Cardiac muscle cell (in vitro differentiated cells and primary cell): ENCODE measurements around the gene AOPEP. TPM values are rescaled to one million over a fixed set of nuclear protein-coding genes. Genes with fewer than 3 reads are reported as not detected.

Experiments used
- DNase-seq, 2 donors: peaks; one replicate each; pipeline versions ENCODE4 v3.0.0 to v3.0.0-alpha.2; 2010 to 2017; ENCODE audit warnings: low read depth in 1 of 2, low spot score in 1 of 2
- H3K27ac ChIP-seq: fragments of 200-600 bp; sonication (generic); 2 replicates; pipeline ENCODE4 v1.5.1; 2016
- H3K27me3 ChIP-seq: fragments of 200-600 bp; sonication (generic); 2 replicates; pipeline ENCODE4 v1.6.0; 2016; ENCODE audit warnings: control low read depth
- H3K36me3 ChIP-seq: fragments of 200-600 bp; sonication (generic); 2 replicates; pipeline ENCODE4 v1.5.1; 2016; ENCODE audit warnings: control low read depth
- H3K4me1 ChIP-seq: fragments of 200-600 bp; sonication (generic); 2 replicates; pipeline ENCODE4 v1.8.1; 2017; ENCODE audit warnings: low read depth, mild to moderate bottlenecking, mixed run types
- H3K4me3 ChIP-seq: fragments of 200-600 bp; sonication (generic); 2 replicates; pipeline ENCODE4 v1.5.1; 2016; ENCODE audit warnings: mild to moderate bottlenecking
- H3K9me3 ChIP-seq: fragments of 200-600 bp; sonication (generic); 2 replicates; pipeline ENCODE4 v1.5.1; 2017; ENCODE audit warnings: low read depth, mild to moderate bottlenecking, control low read depth
- polyA plus RNA-seq: library from polyadenylated mRNA; unstranded; fragments of >200 nt; fragmentation: Nextera tagmentation; extraction: Ambion mirVana; gene quantifications from 2 replicates; pipeline ENCODE4 v1.2.1, GENCODE V29; 2016
- total RNA-seq: library from RNA; depleted of rRNA; stranded (reverse); fragments of >200 nt; gene quantifications from 2 replicates; pipeline ENCODE4 v1.2.3, GENCODE V29; 2016
- TF ChIP-seq, protein P1 (sequence below): IDR thresholded peaks from 2 replicates; pipeline ENCODE4 v1.5.1; 2012; ENCODE audit warnings: low read depth, mild to moderate bottlenecking, low read length

Gene AOPEP
- total and polyA plus RNA-seq, 2 experiments from 2014 or later = 46.8 to 88.7 TPM

DNA sequence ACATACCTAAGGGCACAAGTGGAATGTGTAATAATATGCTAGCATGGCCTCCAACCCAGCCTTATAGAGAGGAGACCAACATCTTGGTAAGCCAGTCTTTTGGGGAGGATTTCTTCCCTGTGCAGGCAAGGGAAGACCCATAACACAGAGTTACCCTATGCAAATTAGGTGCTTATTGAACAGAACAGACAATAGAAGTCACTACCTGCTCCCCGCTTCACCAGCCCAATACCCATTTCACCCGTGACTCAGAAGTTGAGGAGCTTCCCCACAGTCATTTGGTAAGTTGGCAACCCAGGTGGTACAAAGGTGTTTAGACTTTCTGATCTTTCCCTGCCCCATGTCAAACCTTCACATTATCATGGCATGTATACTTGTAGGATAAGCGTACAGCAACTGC is 44.6 kb downstream of the AOPEP start:
- H3K36me3 ChIP-seq = no peaks in the 10 kb centered on the region

DNA sequence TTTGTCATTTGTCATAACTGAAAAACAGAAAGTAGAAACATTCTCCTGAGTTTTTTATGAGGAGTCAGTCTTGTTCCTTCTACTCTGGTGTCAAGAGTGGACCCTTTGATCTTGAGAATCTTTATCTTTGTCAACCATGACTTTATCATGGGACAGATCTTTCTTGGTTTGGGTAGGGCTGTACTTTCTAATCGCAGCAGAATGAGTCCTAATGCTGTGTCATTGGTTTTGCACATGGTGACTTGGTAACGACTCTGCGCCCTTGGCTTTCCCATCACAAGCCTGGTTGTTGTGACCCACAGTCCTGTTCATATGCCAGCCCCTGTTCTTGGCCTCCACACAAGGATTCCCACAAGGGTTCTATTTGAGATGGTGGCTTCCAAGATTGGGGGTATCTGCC is 45.6 kb downstream of the AOPEP start:
- no peak for DNase-seq
- no peak overlapping the region for H3K4me3 ChIP-seq
- H3K27ac ChIP-seq = no peak overlapping the region
- H3K4me1 ChIP-seq = no peaks in the 10 kb centered on the region
- H3K27me3 ChIP-seq = no peaks in the 10 kb centered on the region
- no peaks in the 10 kb centered on the region for H3K36me3 ChIP-seq
- TF ChIP-seq, protein P1, sequence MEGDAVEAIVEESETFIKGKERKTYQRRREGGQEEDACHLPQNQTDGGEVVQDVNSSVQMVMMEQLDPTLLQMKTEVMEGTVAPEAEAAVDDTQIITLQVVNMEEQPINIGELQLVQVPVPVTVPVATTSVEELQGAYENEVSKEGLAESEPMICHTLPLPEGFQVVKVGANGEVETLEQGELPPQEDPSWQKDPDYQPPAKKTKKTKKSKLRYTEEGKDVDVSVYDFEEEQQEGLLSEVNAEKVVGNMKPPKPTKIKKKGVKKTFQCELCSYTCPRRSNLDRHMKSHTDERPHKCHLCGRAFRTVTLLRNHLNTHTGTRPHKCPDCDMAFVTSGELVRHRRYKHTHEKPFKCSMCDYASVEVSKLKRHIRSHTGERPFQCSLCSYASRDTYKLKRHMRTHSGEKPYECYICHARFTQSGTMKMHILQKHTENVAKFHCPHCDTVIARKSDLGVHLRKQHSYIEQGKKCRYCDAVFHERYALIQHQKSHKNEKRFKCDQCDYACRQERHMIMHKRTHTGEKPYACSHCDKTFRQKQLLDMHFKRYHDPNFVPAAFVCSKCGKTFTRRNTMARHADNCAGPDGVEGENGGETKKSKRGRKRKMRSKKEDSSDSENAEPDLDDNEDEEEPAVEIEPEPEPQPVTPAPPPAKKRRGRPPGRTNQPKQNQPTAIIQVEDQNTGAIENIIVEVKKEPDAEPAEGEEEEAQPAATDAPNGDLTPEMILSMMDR = no peak
- H3K9me3 ChIP-seq = no peaks in the 10 kb centered on the region

More for the DNA sequence above, 44.6 kb downstream of the AOPEP start:
- H3K27ac ChIP-seq = no peak overlapping the region
- H3K9me3 ChIP-seq = no peaks in the 10 kb centered on the region
- TF ChIP-seq, protein P1 = no peak
- no peak overlapping the region for H3K4me3 ChIP-seq
- no peaks in the 10 kb centered on the region for H3K27me3 ChIP-seq
- no peak for DNase-seq
- H3K4me1 ChIP-seq = no peaks in the 10 kb centered on the region

DNA sequence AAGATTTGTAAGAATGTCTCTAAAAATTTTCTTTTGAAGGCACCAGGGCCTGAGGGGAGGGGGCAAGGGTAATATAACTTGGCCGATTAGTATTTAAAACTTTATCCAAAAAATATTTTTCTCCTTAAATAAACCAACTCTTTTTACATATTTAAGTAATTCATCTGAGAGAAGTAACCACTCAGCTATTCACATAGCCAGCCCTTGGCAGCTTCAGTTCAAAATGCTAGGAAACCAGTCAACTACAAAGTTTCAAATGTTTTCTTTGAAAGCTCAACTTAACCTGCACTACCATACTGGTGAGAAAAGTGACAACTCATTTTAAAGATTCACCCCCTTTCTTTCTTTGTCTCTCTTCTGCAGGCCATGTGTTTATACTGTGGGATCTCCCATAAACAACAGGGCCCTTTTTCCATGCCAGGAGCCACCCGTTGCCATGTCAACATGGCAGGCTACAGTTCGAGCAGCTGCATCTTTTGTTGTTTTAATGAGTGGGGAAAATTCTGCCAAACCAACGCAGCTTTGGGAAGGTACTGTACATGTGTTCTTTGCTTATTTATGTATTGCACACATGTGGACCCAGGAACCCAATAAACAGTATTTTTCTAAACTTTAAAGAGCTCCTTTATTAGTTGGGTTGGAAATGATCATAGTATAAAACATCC is 46.3 kb downstream of the AOPEP start:
- Histone ChIP-seq H3K36me3 (no peaks in the 10 kb centered on the region), H3K27me3 (no peaks in the 10 kb centered on the region), H3K4me3 (no peak overlapping the region), H3K9me3 (no peaks in the 10 kb centered on the region), H3K27ac (no peak overlapping the region), H3K4me1 (no peaks in the 10 kb centered on the region)
- DNase-seq = no peak
- TF ChIP-seq, protein P1 = no peak

DNA sequence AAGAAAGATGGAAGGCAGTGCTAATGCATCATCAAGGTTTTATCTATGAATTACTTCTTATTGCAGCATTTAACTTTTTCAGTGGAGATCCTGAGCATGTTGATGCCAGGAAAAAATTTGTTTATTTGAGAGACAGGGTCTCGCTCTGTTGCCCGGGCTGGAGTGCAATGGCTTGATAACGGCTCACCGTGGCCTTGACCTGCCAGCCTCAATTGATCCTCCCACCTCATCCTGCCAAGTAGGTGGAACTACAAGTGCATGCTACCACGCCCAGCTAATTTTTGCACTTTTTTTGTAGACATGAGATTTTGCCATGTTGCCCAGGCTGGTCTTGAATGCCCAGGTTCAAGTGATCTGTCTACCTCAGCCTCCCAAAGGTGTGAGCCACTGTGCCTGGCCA is 47.2 kb downstream of the AOPEP start:
- no peak overlapping the region for H3K27ac ChIP-seq
- no peak for DNase-seq
- H3K27me3 ChIP-seq = no peaks in the 10 kb centered on the region
- no peaks in the 10 kb centered on the region for H3K9me3 ChIP-seq
- no peak overlapping the region for H3K4me3 ChIP-seq
- H3K4me1 ChIP-seq = no peaks in the 10 kb centered on the region
- no peaks in the 10 kb centered on the region for H3K36me3 ChIP-seq
- TF ChIP-seq, protein P1 = no peak

DNA sequence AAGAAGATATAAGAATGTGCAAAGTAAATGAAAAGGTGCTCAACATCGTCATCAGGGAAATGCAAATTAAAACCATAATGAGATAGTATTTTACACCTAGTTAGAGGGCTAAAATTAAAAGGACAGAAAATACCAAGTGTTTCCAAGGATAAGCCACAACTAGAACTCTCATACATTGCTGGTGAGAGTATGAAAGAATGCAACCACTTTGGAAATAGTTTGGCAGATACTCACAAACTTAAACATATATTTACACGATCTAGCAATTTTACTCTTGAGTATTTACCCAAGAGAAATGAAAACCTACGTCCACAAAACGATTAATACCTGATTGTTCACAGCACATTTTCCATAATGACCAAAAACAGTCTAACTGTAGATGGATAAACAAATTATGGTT is 51.5 kb downstream of the AOPEP start:
- TF ChIP-seq, protein P1 = no peak
- Histone ChIP-seq H3K27ac (no peak overlapping the region), H3K4me1 (peaks cover 18% of the 10 kb centered on the region), H3K4me3 (no peak overlapping the region), H3K9me3 (no peaks in the 10 kb centered on the region), H3K27me3 (no peaks in the 10 kb centered on the region), H3K36me3 (no peaks in the 10 kb centered on the region)
- DNase-seq = no peak
